Uterus (tissue), 2 donors: ENCODE data around the gene NRARP.

Experiments used
- CTCF ChIP-seq, 4 experiments: fragments of 200-600 bp in 2 of 4; fragments of 450-650 bp in 2 of 4; sonication (generic) in 2 of 4; IDR thresholded peaks; one replicate each; pipeline ENCODE4 v1.5.1; 2016 to 2019; ENCODE audit warnings: antibody characterized with exemption in 4 of 4, mild to moderate bottlenecking in 2 of 4, moderate library complexity in 1 of 4
- POLR2A ChIP-seq, 2 donors: fragments of 450-650 bp; IDR thresholded peaks; one replicate each; pipeline ENCODE4 v1.6.1; 2016; ENCODE audit warnings: antibody characterized with exemption in 2 of 2, mild to moderate bottlenecking in 1 of 2, moderate library complexity in 1 of 2

DNA sequence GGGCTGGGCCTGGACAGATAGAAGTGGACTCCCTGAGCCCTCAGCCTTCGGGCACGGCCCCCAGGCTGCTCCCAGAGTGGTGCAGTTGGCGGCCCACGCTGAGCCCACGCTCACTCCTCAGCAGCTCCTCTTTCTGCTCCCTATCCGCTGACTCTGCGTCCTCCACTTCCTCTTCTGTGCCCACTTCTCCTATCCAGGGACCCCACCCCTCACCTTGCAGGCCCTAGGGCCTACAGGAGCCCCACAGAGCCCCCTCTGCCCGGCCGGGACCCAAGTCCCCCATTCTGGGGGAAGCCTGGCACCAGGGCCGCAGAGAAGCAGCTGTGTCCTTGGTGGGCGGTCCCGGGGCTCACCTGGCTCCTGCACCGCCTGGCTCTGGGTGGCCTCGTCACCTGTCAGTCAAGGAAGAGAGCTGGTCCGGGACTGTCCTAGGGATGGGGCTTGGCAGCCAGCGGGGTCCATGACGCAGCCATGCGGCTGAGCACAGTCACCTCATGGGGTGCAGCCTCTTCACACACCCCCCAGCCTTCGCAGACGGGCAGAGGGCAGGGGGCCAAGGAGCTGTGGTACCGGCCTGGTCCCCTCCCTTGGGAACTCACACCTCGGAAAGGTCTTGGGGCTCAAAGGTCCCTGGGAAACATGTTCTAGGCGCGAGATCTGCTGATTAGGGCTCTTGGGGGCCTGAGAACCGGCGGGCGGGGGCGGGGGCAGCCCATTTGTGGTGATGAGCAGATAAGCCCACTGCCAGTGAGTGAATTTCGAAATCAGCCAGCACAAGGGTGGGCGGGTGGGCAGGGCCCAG, 5.4 kb upstream of the NRARP start:
- no peak for TF ChIP-seq CTCF (IDR thresholded peaks at IDR 0.05)
- TF ChIP-seq POLR2A (IDR thresholded peaks at IDR 0.05): no peak
